Mesenchymal stem cell (in vitro differentiated cells and primary cell): Measurements from ENCODE around the gene GRID2.

Experiments used
- DNase-seq: peaks from one replicate; pipeline ENCODE4 v3.0.0-alpha.2; 2013
- H2AFZ ChIP-seq: one replicate; pipeline ENCODE4 v1.6.1; 2013; ENCODE audit warnings: low read depth, mild to moderate bottlenecking, control low read depth, inconsistent platforms, low read length, moderate library complexity
- H2AK5ac ChIP-seq: 2 replicates; pipeline ENCODE4 v1.6.1; 2013; ENCODE audit warnings: low read length, moderate library complexity, mild to moderate bottlenecking, inconsistent platforms; ENCODE audit not compliant: severe bottlenecking
- H2BK120ac ChIP-seq: one replicate; pipeline ENCODE4 v1.6.1; 2013; ENCODE audit warnings: low read depth, mild to moderate bottlenecking, inconsistent platforms, low read length, moderate library complexity
- H2BK12ac ChIP-seq, 2 experiments: one replicate each; pipeline ENCODE4 v1.6.1; 2013; ENCODE audit warnings: inconsistent platforms in 2 of 2, low read length in 2 of 2, mild to moderate bottlenecking in 2 of 2, moderate library complexity in 2 of 2, control low read depth in 1 of 2
- H2BK15ac ChIP-seq: one replicate; pipeline ENCODE4 v1.6.1; 2013; ENCODE audit warnings: mild to moderate bottlenecking, low read depth, inconsistent platforms; ENCODE audit not compliant: poor library complexity, severe bottlenecking
- H2BK5ac ChIP-seq: 2 replicates; pipeline ENCODE4 v1.6.1; 2013; ENCODE audit warnings: low read depth, mild to moderate bottlenecking, low read length, control low read depth, inconsistent platforms; ENCODE audit not compliant: poor library complexity, severe bottlenecking
- H3K14ac ChIP-seq, 2 experiments: one replicate each; pipeline ENCODE4 v1.6.1; 2013; ENCODE audit warnings: inconsistent platforms in 2 of 2, low read length in 2 of 2, control low read depth in 1 of 2, mild to moderate bottlenecking in 1 of 2, moderate library complexity in 1 of 2
- H3K18ac ChIP-seq, 2 experiments: one replicate each; pipeline ENCODE4 v1.6.1; 2013; ENCODE audit warnings: inconsistent platforms in 2 of 2, low read length in 2 of 2, control low read depth in 1 of 2, low read depth in 1 of 2, mild to moderate bottlenecking in 1 of 2
- H3K23ac ChIP-seq, 2 experiments: one replicate each; pipeline ENCODE4 v1.6.1; 2013; ENCODE audit warnings: inconsistent platforms in 2 of 2, low read length in 2 of 2, mild to moderate bottlenecking in 2 of 2, moderate library complexity in 2 of 2, control low read depth in 1 of 2
- H3K27ac ChIP-seq: 2 replicates; pipeline ENCODE4 v1.5.1; 2013; ENCODE audit warnings: mild to moderate bottlenecking, moderate library complexity, low read length, control low read depth, inconsistent platforms; ENCODE audit not compliant: poor library complexity, severe bottlenecking
- H3K27me3 ChIP-seq, 2 experiments: 2 replicates each; pipeline versions ENCODE4 v1.6.1 to v1.7.0; 2013; ENCODE audit warnings: low read length in 2 of 2, mild to moderate bottlenecking in 2 of 2, moderate library complexity in 2 of 2, control low read depth in 1 of 2, inconsistent platforms in 1 of 2; ENCODE audit not compliant: control insufficient read depth in 1 of 2, insufficient read depth in 1 of 2
- H3K36me3 ChIP-seq, 2 experiments: 2 replicates each; pipeline versions ENCODE4 v1.6.1 to v1.7.0; 2013; ENCODE audit warnings: low read length in 2 of 2, control low read depth in 1 of 2, inconsistent platforms in 1 of 2, low read depth in 1 of 2, mild to moderate bottlenecking in 1 of 2; ENCODE audit not compliant: insufficient read depth in 2 of 2, control insufficient read depth in 1 of 2
- H3K4ac ChIP-seq, 2 experiments: one replicate each; pipeline ENCODE4 v1.6.1; 2013; ENCODE audit warnings: inconsistent platforms in 2 of 2, low read length in 2 of 2, mild to moderate bottlenecking in 2 of 2, moderate library complexity in 2 of 2, control low read depth in 1 of 2, low read depth in 1 of 2
- H3K4me1 ChIP-seq: 2 replicates; pipeline ENCODE4 v1.6.1; 2013; ENCODE audit warnings: low read depth, low read length, control low read depth; ENCODE audit not compliant: control insufficient read depth, insufficient read depth
- H3K4me2 ChIP-seq: 2 replicates; pipeline ENCODE4 v1.6.1; 2013; ENCODE audit warnings: low read length, mild to moderate bottlenecking, inconsistent platforms; ENCODE audit not compliant: poor library complexity, severe bottlenecking
- H3K4me3 ChIP-seq, 2 experiments: 2 replicates each; pipeline versions ENCODE4 v1.5.1 to v1.7.0; 2013; ENCODE audit warnings: low read length in 2 of 2, mild to moderate bottlenecking in 2 of 2, control low read depth in 1 of 2, low read depth in 1 of 2; ENCODE audit not compliant: insufficient read depth in 1 of 2
- H3K79me1 ChIP-seq: replicated peaks from 2 replicates; pipeline ENCODE4 v1.6.1; 2013; ENCODE audit warnings: mild to moderate bottlenecking, control low read depth, low read length, inconsistent platforms; ENCODE audit not compliant: poor library complexity, severe bottlenecking
- H3K9ac ChIP-seq: 2 replicates; pipeline ENCODE4 v1.7.0; 2013; ENCODE audit warnings: mild to moderate bottlenecking, low read length, moderate library complexity
- H3K9me3 ChIP-seq: 2 replicates; pipeline ENCODE4 v1.7.0; 2013; ENCODE audit warnings: mild to moderate bottlenecking, low read length; ENCODE audit not compliant: control insufficient read depth
- H4K8ac ChIP-seq: one replicate; pipeline ENCODE4 v1.6.1; 2013; ENCODE audit warnings: inconsistent platforms, mild to moderate bottlenecking, low read length, moderate library complexity
- H4K91ac ChIP-seq: one replicate; pipeline ENCODE4 v1.6.1; 2013; ENCODE audit warnings: mild to moderate bottlenecking, low read length, inconsistent platforms
- WGBS: methylation state at CpG from one replicate; pipeline ENCODE4 v1.1.7; 2013; ENCODE audit warnings: mixed read lengths; 5-methylcytosine and 5-hydroxymethylcytosine counted together

The GRID2 gene

GRCh38 chr4:92551616-92552015 is 247.8 kb downstream of the GRID2 start:
- Histone ChIP-seq H2BK5ac (no peak overlapping the region), H3K4me3 (no peak overlapping the region), H2AK5ac (no peak overlapping the region), H3K9me3 (no peaks in the 10 kb centered on the region), H3K4ac (no peak overlapping the region), H2AFZ (no peak overlapping the region), H3K27me3 (no peaks in the 10 kb centered on the region), H3K36me3 (no peaks in the 10 kb centered on the region), H3K79me1 (no peaks in the 10 kb centered on the region), H3K14ac (no peak overlapping the region), H3K4me2 (no peak overlapping the region), H3K27ac (no peak overlapping the region), H4K8ac (no peak overlapping the region), H3K4me1 (no peaks in the 10 kb centered on the region), H4K91ac (no peak overlapping the region), H3K9ac (no peak overlapping the region), H2BK15ac (no peak overlapping the region), H3K23ac (no peak overlapping the region), H2BK120ac (no peak overlapping the region), H3K18ac (no peak overlapping the region), H2BK12ac (no peak overlapping the region)
- no peak for DNase-seq
- WGBS: no CpG with 5 or more reads among the region's 1 CpG

- Histone ChIP-seq H3K79me1 (no peaks in the 10 kb centered on the region), H3K4ac (no peak overlapping the region), H2BK120ac (no peak overlapping the region), H3K14ac (no peak overlapping the region), H3K27me3 (no peaks in the 10 kb centered on the region), H3K18ac (no peak overlapping the region), H3K9ac (no peak overlapping the region), H2BK5ac (no peak overlapping the region), H3K4me3 (no peak overlapping the region), H2BK15ac (no peak overlapping the region), H3K36me3 (no peaks in the 10 kb centered on the region), H3K27ac (no peak overlapping the region), H2AK5ac (no peak overlapping the region), H2AFZ (no peak overlapping the region), H4K91ac (no peak overlapping the region), H3K4me2 (no peak overlapping the region), H4K8ac (no peak overlapping the region), H2BK12ac (no peak overlapping the region), H3K9me3 (peaks cover 3% of the 10 kb centered on the region), H3K23ac (no peak overlapping the region), H3K4me1 (no peaks in the 10 kb centered on the region)
- no peak for DNase-seq
- WGBS: 92% methylated on average over 2 of the region's 3 CpGs
Measured at GRCh38 chr4:92566269-92566668, 262.5 kb downstream of the GRID2 start.

- Histone ChIP-seq H3K23ac (no peak overlapping the region), H2BK12ac (no peak overlapping the region)
- WGBS: no CpG with 5 or more reads among the region's 1 CpG
Measured at GRCh38 chr4:92580816-92581215, 277.1 kb downstream of the GRID2 start.

GRCh38 chr4:92599044-92599443 is 295.3 kb downstream of the GRID2 start:
- no peak overlapping the region for H3K27ac ChIP-seq
- no peaks in the 10 kb centered on the region for H3K36me3 ChIP-seq
- no peak overlapping the region for H3K23ac ChIP-seq
- no peak overlapping the region for H3K4me2 ChIP-seq
- no peaks in the 10 kb centered on the region for H3K4me1 ChIP-seq
- no peak overlapping the region for H2BK120ac ChIP-seq
- H3K4me3 ChIP-seq: no peak overlapping the region
- no peaks in the 10 kb centered on the region for H3K27me3 ChIP-seq
- no peak overlapping the region for H3K18ac ChIP-seq
- no peak overlapping the region for H3K4ac ChIP-seq
- WGBS: 80% methylated on average over 2 of the region's 2 CpGs
- H3K79me1 ChIP-seq: no peaks in the 10 kb centered on the region
- no peak overlapping the region for H4K91ac ChIP-seq
- H3K9ac ChIP-seq: no peak overlapping the region
- H2BK12ac ChIP-seq: no peak overlapping the region
- H2BK15ac ChIP-seq: no peak overlapping the region
- no peaks in the 10 kb centered on the region for H3K9me3 ChIP-seq
- no peak overlapping the region for H4K8ac ChIP-seq
- H2AFZ ChIP-seq: no peak overlapping the region
- H2BK5ac ChIP-seq: no peak overlapping the region
- no peak overlapping the region for H2AK5ac ChIP-seq
- H3K14ac ChIP-seq: no peak overlapping the region
- peak; percentile 6 for DNase-seq

More at GRCh38 chr4:92580816-92581215, 277.1 kb downstream of the GRID2 start:
- H2BK15ac ChIP-seq: no peak overlapping the region
- H3K27me3 ChIP-seq: no peaks in the 10 kb centered on the region
- H3K27ac ChIP-seq: no peak overlapping the region
- H2BK5ac ChIP-seq: no peak overlapping the region
- H3K36me3 ChIP-seq: no peaks in the 10 kb centered on the region
- no peak for DNase-seq
- no peak overlapping the region for H3K4me2 ChIP-seq
- H4K8ac ChIP-seq: no peak overlapping the region
- H3K9ac ChIP-seq: no peak overlapping the region
- H2AFZ ChIP-seq: no peak overlapping the region
- H2BK120ac ChIP-seq: no peak overlapping the region
- H3K14ac ChIP-seq: no peak overlapping the region
- H3K18ac ChIP-seq: no peak overlapping the region
- no peak overlapping the region for H3K4ac ChIP-seq
- H2AK5ac ChIP-seq: no peak overlapping the region
- H3K4me1 ChIP-seq: no peaks in the 10 kb centered on the region
- no peak overlapping the region for H4K91ac ChIP-seq
- peaks cover 10% of the 10 kb centered on the region for H3K9me3 ChIP-seq
- no peaks in the 10 kb centered on the region for H3K79me1 ChIP-seq
- H3K4me3 ChIP-seq: no peak overlapping the region
